Fibroblast of mammary gland (primary cell): ENCODE results near the gene RNF125.
A peak's percentile ranks its signal among the peaks of the same experiment; 100 is the strongest.
"Not testable (repeated sequence)": the region's sequence is repeated elsewhere in the genome, so short reads cannot be mapped to it uniquely, and the experiment has no call there.

Experiments used
- DNase-seq: peaks from one replicate; pipeline ENCODE4 v3.0.0-alpha.2; 2010; ENCODE audit warnings: low read depth
- H3K4me3 ChIP-seq: 2 replicates; pipeline ENCODE4 v1.5.1; 2011; ENCODE audit warnings: low read depth, mild to moderate bottlenecking, low read length, moderate library complexity; ENCODE audit not compliant: control insufficient read depth
- TF ChIP-seq, protein P1 (sequence below): conservative IDR thresholded peaks from 2 replicates; pipeline ENCODE4 v1.5.1; 2011; ENCODE audit warnings: low read depth, low read length, inconsistent platforms; ENCODE audit not compliant: control insufficient read depth, insufficient read depth

The RNF125 gene

DNA sequence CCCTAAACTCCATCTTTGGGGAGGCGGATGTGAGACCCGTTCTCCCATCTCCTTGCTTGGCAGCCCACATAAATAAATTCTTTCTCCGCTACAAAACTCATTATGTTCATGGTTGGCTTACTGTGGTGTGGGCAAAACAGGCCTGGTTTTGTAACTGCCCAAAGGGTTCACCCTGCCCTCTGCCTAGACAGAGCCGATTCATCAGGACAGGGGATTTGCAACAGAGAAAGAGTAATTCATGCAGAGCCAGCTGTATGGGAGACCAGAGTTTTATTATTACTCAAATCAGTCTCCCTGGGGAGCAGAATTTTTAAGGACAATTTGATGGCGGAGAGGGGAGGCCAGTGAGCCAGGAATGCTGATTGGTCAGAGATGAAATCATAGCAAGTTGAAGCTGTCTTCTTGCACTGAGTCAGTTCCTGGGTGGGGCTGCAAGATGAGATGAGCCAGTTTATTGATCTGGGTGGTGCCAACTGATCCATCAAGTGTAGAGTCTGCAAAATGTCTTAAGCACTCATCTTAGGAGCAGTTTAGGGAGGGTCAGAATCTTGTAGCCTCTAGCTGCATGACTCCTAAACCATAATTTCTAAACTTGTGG is 8.4 kb upstream of the RNF125 start:
- TF ChIP-seq, protein P1, sequence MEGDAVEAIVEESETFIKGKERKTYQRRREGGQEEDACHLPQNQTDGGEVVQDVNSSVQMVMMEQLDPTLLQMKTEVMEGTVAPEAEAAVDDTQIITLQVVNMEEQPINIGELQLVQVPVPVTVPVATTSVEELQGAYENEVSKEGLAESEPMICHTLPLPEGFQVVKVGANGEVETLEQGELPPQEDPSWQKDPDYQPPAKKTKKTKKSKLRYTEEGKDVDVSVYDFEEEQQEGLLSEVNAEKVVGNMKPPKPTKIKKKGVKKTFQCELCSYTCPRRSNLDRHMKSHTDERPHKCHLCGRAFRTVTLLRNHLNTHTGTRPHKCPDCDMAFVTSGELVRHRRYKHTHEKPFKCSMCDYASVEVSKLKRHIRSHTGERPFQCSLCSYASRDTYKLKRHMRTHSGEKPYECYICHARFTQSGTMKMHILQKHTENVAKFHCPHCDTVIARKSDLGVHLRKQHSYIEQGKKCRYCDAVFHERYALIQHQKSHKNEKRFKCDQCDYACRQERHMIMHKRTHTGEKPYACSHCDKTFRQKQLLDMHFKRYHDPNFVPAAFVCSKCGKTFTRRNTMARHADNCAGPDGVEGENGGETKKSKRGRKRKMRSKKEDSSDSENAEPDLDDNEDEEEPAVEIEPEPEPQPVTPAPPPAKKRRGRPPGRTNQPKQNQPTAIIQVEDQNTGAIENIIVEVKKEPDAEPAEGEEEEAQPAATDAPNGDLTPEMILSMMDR: no peak
- DNase-seq: peak; percentile 35
- H3K4me3 ChIP-seq: no peak overlapping the region

- DNase-seq: no peak
- TF ChIP-seq, protein P1: no peak
- H3K4me3 ChIP-seq: no peak overlapping the region
Measured at GRCh38 chr18:32011193-32011592, 7.4 kb upstream of the RNF125 start.

- TF ChIP-seq, protein P1: no peak
- H3K4me3 ChIP-seq: peak overlapping the region; percentile 66
- DNase-seq: peak; percentile 35
Measured at GRCh38 chr18:32019251-32019948, 775 bp downstream of the RNF125 start.

DNA sequence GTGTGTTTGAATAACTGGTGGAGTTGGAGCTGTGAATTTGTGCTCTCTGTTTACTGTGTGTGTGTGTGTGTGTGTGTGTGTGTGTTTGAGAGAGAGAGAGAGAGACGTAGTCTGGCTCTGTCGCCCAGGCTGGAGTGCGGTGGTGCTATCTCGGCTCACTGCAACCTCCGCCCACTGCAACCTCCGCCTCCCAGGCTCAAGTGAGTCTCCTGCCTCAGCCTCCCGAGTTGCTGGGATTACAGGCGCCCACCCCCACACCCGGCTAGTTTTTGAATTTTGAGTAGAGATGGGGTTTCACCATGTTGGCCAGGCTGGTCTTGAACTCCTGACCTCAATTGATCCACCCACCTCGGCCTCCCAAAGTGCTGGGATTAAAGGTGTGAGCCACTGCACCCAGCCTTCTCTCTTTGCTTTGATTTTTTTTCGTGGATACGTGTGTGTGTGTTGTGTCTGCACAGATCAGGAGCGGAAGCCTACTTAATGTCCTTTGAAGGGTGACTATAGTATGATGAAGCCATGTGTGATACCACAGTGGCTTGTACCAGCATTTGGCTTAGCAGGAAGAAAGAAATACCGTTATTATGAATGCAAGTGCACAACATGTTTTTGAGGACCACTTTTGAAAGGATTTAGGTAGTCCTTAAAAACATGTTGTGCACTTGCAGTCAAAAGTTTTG is 1.5 kb downstream of the RNF125 start:
- H3K4me3 ChIP-seq: peak overlapping the region; percentile 66

GRCh38 chr18:32021756-32022564 is 3.3 kb downstream of the RNF125 start:
- DNase-seq: no peak
- no peak overlapping the region for H3K4me3 ChIP-seq
- TF ChIP-seq, protein P1: no peak

More for the DNA sequence above, 1.5 kb downstream of the RNF125 start:
- not testable (repeated sequence) for DNase-seq

DNA sequence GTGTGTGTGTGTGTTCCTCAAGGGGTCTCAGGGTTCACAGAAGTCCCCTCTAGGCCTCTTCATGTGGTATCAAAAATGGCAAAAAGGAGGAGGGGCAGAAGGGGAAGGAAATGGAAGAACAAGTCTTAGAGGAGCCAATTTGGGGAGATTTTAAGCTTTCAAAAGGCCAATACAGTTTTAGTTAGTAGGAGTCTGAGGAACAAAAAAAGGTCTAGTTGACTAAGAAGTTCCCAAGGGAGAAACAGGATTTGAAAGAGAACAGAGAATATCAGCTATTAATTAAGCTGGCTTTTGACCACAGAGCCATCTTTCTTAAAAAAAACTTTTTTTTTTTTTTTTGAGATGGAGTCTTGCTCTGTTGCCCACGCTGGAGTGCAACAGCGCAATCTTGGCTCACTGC is 7.1 kb downstream of the RNF125 start:
- H3K4me3 ChIP-seq: no peak overlapping the region
- TF ChIP-seq, protein P1: no peak
- no peak for DNase-seq
